ENCODE measurements around the gene NOC2L.

NOC2L gene

GRCh38 chr1:953524-954320 is 5.3 kb downstream of the NOC2L start:
- no peak overlapping the region for H3K9ac ChIP-seq
- H3K36me3 ChIP-seq (ENCODE audit: insufficient read depth) = peaks cover 10% of the 10 kb centered on the region; the same call in 1 of the 2 replicates
- no peak overlapping the region for H2AFZ ChIP-seq (ENCODE audit: low read depth)
- H3K27me3 ChIP-seq (ENCODE audit: insufficient read depth, low read depth) = no peaks in the 10 kb centered on the region
- H3K4me2 ChIP-seq = no peak overlapping the region
- H3K4me1 ChIP-seq (ENCODE audit: low read depth, poor library complexity, severe bottlenecking) = peaks cover 11% of the 10 kb centered on the region
- peaks cover 20% of the 10 kb centered on the region for H3K79me2 ChIP-seq (ENCODE audit: insufficient read depth, low read depth)
- no peak for TF ChIP-seq CTCF (conservative IDR thresholded peaks at IDR 0.05; ENCODE audit: low read depth, low read length)
- no peak overlapping the region for H3K27ac ChIP-seq
- H3K4me3 ChIP-seq (IDR thresholded peaks at IDR 0.05; ENCODE audit: insufficient read depth, low read depth, low read length) = no peak overlapping the region
- H4K20me1 ChIP-seq (ENCODE audit: insufficient read depth) = no peaks in the 10 kb centered on the region

DNA sequence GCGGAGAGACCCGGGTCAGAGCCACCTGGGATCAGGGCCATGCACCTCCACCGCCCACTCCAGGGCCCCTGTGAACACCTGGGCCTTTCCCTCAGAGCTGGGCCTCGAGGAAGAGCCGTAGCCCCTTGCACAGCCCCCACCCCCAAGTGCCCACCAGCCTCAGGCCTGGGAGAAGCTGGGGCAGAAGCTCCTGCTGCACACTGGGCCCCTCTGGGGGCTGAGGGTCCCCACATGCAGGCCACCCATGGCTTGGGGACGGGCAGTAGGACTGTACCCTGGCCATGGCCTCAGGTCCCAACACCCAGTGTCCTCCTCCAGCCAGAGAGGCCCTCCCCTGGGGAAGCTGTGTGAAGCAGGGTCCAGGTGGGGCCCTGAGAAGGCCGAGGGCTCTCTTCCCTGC is 6.5 kb downstream of the NOC2L start:
- Histone ChIP-seq H2AFZ (ENCODE audit: low read depth) (no peak overlapping the region), H3K4me3 (IDR thresholded peaks at IDR 0.05; ENCODE audit: insufficient read depth, low read depth, low read length) (no peak overlapping the region), H3K9ac (no peak overlapping the region), H3K27me3 (ENCODE audit: insufficient read depth, low read depth) (no peaks in the 10 kb centered on the region), H3K79me2 (ENCODE audit: insufficient read depth, low read depth) (peaks cover 9% of the 10 kb centered on the region), H4K20me1 (ENCODE audit: insufficient read depth) (no peaks in the 10 kb centered on the region), H3K4me1 (ENCODE audit: low read depth, poor library complexity, severe bottlenecking) (peaks cover 12% of the 10 kb centered on the region), H3K4me2 (no peak overlapping the region), H3K27ac (no peak overlapping the region), H3K36me3 (ENCODE audit: insufficient read depth) (peaks cover 15% of the 10 kb centered on the region; the same call in 1 of the 2 replicates)
- TF ChIP-seq CTCF (conservative IDR thresholded peaks at IDR 0.05; ENCODE audit: low read depth, low read length) = no peak

GRCh38 chr1:952201-952600 is 6.9 kb downstream of the NOC2L start:
- TF ChIP-seq CTCF (conservative IDR thresholded peaks at IDR 0.05; ENCODE audit: low read depth, low read length) = no peak
- H3K9ac ChIP-seq = no peak overlapping the region
- no peak overlapping the region for H3K4me2 ChIP-seq
- H3K36me3 ChIP-seq (ENCODE audit: insufficient read depth) = peaks cover 15% of the 10 kb centered on the region; the same call in 1 of the 2 replicates
- H3K27me3 ChIP-seq (ENCODE audit: insufficient read depth, low read depth) = no peaks in the 10 kb centered on the region
- peaks cover 5% of the 10 kb centered on the region; the same call in 1 of the 2 replicates for H3K79me2 ChIP-seq (ENCODE audit: insufficient read depth, low read depth)
- no peak overlapping the region for H2AFZ ChIP-seq (ENCODE audit: low read depth)
- no peak overlapping the region for H3K4me3 ChIP-seq (IDR thresholded peaks at IDR 0.05; ENCODE audit: insufficient read depth, low read depth, low read length)
- no peaks in the 10 kb centered on the region for H4K20me1 ChIP-seq (ENCODE audit: insufficient read depth)
- no peak overlapping the region for H3K27ac ChIP-seq
- peaks cover 11% of the 10 kb centered on the region for H3K4me1 ChIP-seq (ENCODE audit: low read depth, poor library complexity, severe bottlenecking)

- Histone ChIP-seq H3K27me3 (ENCODE audit: insufficient read depth, low read depth) (no peaks in the 10 kb centered on the region), H3K4me1 (ENCODE audit: low read depth, poor library complexity, severe bottlenecking) (peaks cover 19% of the 10 kb centered on the region), H3K27ac (no peak overlapping the region), H3K4me2 (no peak overlapping the region), H2AFZ (ENCODE audit: low read depth) (no peak overlapping the region), H3K79me2 (ENCODE audit: insufficient read depth, low read depth) (no peaks in the 10 kb centered on the region), H3K9ac (no peak overlapping the region), H3K4me3 (IDR thresholded peaks at IDR 0.05; ENCODE audit: insufficient read depth, low read depth, low read length) (no peak overlapping the region), H3K36me3 (ENCODE audit: insufficient read depth) (peaks cover 10% of the 10 kb centered on the region; the same call in 1 of the 2 replicates), H4K20me1 (ENCODE audit: insufficient read depth) (no peaks in the 10 kb centered on the region)
- peak; percentile 57 for TF ChIP-seq CTCF (conservative IDR thresholded peaks at IDR 0.05; ENCODE audit: low read depth, low read length)
Observed at GRCh38 chr1:951364-951763, 7.7 kb downstream of the NOC2L start.

Data from KMS-11 (cell line).